GM18861 (cell line): ENCODE data around the gene N4BP2L1.
"Not testable (repeated sequence)": the region's sequence is repeated elsewhere in the genome, so short reads cannot be mapped to it uniquely, and the experiment has no call there.

Source experiments
- ATAC-seq: cut with Tn5 transposase; IDR thresholded peaks from one replicate; pipeline ENCODE4 v1.9.1; 2021; ENCODE audit not compliant: unreplicated experiment

The N4BP2L1 gene

DNA sequence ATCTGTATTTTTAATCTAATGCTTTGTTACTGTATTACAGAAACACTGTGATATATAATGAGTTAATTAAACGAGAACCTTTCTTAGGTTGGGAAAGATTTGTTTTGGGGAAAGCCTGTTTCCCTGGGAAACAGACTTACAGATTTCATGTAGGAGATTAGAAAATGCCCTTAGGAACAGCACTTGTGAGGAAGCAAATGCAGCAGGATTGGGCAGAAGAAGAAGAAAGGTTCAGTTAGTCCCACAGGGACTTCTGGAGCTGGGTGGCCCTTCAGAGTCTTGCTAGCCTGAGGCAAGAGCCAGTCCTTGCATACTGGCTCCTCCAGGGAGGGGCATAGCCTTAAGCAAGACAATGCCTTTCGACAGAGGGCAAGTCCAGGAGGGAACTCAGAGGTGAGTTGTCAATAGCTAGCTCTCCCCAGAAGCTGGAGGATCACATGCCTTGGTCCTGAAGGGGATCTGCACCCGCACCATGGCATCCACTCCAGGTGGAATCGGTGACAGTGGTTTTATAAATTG, 36.8 kb downstream of the N4BP2L1 start:
- no peak for ATAC-seq

GRCh38 chr13:32390484-32390883, 37.4 kb downstream of the N4BP2L1 start:
- ATAC-seq: no peak

DNA sequence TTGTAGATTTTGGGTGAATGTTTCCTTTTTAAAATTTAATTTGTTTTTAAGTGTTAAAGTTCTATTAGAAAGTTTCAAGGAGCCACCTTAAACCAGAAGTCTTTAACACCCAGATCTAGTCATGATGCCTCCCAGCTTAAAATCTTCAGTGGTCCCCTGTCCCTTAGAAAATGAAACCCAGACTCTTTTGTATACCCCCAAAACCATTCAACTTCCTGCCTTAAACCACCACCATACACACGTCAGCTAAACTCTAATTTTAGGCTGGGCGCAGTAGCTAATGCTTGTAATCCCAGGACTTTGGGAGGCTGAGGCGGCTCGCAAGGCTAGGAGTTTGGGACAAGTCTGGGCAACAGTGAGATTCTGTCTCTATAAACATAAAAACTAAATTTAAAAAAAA, 37.9 kb downstream of the N4BP2L1 start:
- ATAC-seq: peak; percentile 64

DNA sequence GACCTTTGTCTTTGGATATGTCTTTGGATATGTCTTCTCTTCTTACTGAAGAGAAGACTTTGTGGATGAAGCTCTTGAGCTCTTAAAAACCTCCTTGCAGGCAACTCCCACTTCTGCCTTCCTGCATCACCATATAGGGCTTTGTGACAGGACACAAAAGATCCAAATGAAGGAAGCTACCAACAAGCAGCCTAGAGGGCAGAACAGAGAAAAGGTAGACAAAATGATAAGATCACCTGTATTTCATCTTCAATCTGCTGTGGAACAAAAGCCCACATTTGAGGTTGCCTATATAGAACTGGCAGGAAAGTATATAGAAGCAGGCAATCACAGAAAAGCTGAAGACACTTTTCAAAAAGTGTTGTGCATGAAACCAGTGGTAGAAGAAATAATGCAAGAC, 42.5 kb downstream of the N4BP2L1 start:
- no peak for ATAC-seq

GRCh38 chr13:32384702-32385101, 43.2 kb downstream of the N4BP2L1 start:
- no peak for ATAC-seq

GRCh38 chr13:32383836-32384618, 43.9 kb downstream of the N4BP2L1 start:
- ATAC-seq: no peak

GRCh38 chr13:32381539-32381938, 46.4 kb downstream of the N4BP2L1 start:
- no peak for ATAC-seq

DNA sequence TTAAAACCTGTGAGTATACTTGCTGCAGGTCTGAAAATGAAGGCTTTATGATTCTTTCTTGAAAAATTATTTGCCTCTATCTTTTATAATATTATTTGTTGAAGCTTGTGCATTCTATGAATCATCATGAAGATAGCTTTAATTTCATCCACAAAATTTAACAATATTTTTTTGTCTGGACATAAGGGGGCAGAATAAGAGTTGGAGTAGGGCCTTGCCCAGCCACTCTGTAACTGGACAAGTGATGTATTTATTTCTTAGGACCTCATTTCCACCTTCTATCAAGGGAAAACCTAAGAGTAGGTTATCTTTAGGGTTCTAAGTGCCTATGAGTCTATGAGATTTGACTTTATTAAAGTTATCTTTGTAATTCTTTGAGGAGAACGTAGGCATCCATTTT, 49.9 kb downstream of the N4BP2L1 start:
- no peak for ATAC-seq

DNA sequence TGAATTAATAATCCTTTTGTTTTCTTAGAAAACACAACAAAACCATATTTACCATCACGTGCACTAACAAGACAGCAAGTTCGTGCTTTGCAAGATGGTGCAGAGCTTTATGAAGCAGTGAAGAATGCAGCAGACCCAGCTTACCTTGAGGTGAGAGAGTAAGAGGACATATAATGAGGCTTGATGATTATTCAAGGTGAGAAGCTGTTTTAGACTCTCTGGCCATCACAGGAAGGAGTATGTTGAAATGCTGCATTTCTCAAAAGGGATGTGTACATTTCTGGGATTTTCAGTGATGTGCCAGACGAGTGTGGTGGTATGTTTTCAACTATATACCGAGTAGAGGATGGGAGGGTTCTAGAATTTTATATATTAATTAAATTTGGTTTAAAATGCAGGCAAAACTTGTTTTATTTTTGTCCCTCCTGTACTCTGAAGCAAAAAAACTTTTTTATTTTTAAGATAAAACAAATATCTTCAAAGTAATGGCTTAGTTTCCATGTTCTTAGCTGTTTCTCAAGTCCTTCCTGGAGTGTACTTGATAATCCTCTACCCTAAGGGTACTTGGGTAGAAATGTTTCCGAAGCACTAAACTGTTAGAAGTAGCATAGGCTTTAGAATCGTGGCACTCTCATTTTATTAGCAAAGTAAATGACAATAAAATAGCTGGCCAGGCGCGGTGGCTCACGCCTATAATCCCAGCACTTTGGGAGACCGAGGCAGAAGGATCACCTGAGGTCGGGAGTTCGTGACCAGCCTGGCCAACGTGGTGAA, 51.1 kb downstream of the N4BP2L1 start:
- no peak for ATAC-seq

GRCh38 chr13:32370805-32371204, 57.1 kb downstream of the N4BP2L1 start:
- ATAC-seq: no peak

GRCh38 chr13:32362574-32362973, 65.4 kb downstream of the N4BP2L1 start:
- ATAC-seq: no peak

DNA sequence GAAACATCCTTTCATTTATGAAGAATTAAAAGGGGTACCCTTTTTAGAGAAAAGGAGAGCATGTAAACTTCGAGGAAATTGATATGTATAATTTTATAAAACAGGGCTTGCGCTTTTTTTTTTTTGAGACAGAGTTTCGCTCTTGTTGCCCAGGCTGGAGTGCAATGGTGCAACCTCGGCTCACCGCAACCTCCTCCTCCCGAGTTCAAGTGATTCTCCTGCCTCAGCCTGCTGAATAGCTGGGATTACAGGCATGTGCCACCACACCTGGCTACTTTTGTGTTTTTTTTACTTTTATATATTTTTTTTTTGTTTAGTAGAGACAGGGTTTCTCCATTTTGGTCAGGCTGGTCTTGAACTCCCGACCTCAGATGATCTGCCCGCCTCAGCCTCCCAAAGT, 72.0 kb downstream of the N4BP2L1 start:
- ATAC-seq: not testable (repeated sequence)

DNA sequence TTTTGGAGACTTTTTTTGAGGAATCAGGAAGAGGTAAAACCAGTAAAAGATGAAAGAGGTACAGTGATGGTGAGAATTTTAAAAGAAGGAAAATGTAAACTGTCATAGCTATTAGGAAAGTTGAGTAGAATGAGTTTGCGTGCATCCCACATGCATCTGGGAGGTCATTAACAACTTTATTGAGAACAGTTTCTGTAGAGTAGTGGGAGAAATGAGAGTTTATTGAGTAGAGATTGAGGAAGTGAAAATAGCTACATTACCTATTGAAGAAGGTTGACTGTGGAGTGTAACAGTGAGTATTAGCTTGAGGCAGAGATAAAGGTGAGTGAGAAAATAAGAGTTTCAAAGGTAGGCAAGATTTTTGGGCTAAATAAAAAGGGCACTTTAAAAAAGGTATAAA, 73.9 kb downstream of the N4BP2L1 start:
- peak; percentile 64 for ATAC-seq

DNA sequence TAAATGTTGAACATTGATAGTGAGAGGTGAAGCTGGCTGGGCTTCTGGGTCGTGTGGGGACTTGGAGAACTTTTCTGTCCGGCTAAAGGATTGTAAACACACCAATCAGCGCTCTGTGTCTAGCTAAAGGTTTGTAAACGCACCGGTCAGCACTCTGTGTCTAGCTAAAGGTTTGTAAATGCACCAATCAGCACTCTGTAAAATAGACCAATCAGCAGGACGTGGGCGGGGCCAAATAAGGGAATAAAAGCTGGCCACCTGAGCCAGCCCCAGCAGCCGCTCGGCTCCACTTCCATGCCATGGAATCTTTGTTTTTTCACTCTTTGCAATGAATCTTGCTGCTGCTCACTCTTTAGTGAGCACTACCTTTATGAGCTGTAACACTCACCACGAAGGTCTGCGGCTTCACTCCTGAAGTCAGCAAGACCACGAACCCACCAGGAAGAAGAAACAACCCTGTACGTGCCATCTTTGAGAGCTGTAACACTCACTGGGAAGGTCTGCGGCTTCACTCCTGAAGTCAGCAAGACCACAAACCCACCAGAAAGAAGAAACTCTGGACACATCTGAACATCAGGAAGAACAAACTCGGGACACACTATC, 77.0 kb downstream of the N4BP2L1 start:
- ATAC-seq: not testable (repeated sequence)
